Medulla oblongata (tissue), 1 donor: ENCODE data around the gene HGS.

ENCODE experiments used
- DNase-seq: peaks from one replicate; pipeline ENCODE4 v3.0.0-alpha.2; 2015; ENCODE audit errors: extremely low spot score

HGS gene

DNA sequence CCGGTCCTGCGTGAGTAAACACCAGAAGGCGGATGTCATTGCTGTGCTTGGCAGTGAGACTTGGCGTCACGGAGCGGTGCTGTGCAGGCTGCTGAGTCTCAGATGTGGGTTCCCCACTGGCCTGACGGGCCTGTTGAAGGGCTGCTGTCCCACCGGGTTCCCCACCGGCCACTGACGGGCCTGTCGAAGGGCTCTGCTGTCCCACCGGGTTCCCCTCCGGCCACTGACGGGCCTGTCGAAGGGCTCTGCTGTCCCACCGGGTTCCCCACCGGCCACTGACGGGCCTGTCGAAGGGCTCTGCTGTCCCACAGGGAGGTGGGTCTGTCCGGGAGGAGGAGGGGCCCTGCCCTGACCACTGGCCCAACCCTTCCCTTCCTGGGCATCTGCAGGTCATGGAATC, 2.8 kb downstream of the HGS start:
- DNase-seq = no peak

GRCh38 chr17:81687770-81688541, 4.1 kb downstream of the HGS start:
- DNase-seq = no peak

- no peak for DNase-seq
These were observed 4.8 kb downstream of the HGS start for GRCh38 chr17:81688616-81689015.

GRCh38 chr17:81690066-81690465, 6.3 kb downstream of the HGS start:
- DNase-seq = no peak

GRCh38 chr17:81690549-81690948, 6.7 kb downstream of the HGS start:
- no peak for DNase-seq

GRCh38 chr17:81691196-81691595, 7.4 kb downstream of the HGS start:
- no peak for DNase-seq

DNA sequence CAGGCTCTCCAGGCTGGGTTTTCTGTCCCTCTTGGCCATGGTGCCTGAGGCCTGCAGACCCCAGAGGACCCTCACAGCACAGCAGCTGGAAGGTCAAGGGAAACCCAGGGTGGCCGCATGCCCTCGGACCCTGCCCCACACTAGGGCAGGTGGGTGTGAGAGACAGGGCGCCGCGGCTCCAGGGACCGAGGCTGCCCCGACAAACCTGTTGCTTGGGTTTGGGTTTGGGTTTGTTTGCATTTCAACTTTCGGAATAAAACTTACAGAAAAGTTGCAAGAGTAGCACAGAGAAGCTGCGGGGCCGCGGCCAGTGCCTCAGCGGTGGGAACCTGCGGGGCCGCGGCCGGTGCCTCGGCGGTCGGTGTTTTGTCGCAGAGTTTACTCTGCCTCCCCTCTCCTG, 7.8 kb downstream of the HGS start:
- DNase-seq = no peak

- no peak for DNase-seq
These were observed 9.8 kb downstream of the HGS start for GRCh38 chr17:81693509-81694210.

- DNase-seq = no peak
These were observed 11.0 kb downstream of the HGS start for GRCh38 chr17:81694810-81695209.

DNA sequence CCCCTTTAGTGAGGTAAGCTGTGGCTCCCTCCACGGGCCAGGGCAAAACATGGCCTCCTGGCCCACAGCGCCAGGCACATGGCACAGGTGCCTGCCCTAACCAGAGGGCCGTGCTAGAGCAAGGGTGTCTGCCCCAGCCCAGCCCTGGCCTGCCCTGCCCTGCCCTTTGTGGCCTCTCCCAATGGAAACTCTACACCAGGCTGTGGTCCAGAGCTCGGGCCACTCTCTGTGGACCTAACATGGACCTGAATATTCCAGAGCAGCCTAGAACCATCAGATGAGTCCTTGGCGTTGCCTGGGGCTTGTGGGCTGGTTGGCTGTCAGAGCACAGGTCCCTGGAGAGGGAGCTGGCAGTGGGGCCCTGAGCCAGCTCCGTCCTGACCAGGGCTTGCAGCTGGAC, 11.4 kb downstream of the HGS start:
- no peak for DNase-seq

DNA sequence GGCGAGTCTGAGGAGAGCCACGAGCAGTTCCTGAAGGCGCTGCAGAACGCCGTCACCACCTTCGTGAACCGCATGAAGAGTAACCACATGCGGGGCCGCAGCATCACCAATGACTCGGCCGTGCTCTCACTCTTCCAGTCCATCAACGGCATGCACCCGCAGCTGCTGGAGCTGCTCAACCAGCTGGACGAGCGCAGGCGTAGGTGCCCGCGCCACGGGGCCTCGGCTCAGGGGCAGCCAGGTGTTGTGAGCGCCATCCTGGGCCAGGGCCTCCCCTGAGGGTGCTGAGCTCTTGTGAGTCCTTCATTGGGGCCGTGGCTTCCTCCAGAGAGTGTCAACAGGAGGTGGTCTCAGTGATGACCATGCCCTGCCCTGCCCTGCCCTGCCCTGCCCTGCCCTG, 12.0 kb downstream of the HGS start:
- DNase-seq = no peak

GRCh38 chr17:81696218-81696941, 12.6 kb downstream of the HGS start:
- DNase-seq = no peak

GRCh38 chr17:81697261-81698044, 13.6 kb downstream of the HGS start:
- no peak for DNase-seq

DNA sequence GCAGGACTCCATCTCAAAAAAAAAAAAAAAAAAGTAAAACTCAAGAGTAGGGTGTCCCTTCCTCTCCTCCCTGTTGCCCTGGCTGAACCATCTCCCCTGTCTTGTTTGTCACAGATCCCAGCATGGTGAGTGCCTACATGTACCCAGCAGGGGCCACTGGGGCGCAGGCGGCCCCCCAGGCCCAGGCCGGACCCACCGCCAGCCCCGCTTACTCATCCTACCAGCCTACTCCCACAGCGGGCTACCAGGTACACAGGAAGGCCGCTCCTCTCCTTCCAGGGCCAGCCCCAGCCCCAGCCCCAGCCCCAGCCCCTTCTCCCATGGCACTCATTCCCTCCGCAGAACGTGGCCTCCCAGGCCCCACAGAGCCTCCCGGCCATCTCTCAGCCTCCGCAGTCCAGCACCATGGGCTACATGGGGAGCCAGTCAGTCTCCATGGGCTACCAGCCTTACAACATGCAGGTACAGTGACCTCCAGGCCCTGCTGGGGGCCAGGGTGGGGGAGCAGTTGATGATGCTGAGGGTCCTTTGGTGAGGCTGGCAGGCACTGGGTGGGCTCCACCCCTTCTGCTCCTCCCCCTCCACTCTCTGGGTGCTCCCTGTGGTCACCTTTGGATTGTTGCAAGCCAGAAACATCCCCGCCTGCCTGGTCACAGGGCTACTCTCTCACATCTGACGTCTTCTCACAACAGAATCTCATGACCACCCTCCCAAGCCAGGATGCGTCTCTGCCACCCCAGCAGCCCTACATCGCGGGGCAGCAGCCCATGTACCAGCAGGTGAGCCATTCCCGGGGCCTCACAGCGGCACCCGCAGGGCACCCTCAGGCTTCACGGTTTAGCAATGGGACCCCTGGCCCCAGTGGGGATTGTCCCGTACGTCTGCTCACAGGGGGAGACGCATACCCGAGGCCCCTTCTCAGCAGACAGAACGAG, 16.8 kb downstream of the HGS start:
- DNase-seq = no peak

GRCh38 chr17:81701288-81702071, 17.7 kb downstream of the HGS start:
- DNase-seq = no peak

GRCh38 chr17:81702934-81703746, 19.3 kb downstream of the HGS start, which contains the start of gene MRPL12:
Gene MRPL12 (plus strand): TSS chr17:81703367. CDS start chr17:81703502, 135 bp downstream.
- peak; percentile 98 for DNase-seq

- no peak for DNase-seq
These were observed 20.2 kb downstream of the HGS start for GRCh38 chr17:81703747-81704654.
